H9 (cell line): ENCODE results near the gene LTV1. TPM values are rescaled to one million over a fixed set of nuclear protein-coding genes. Genes with fewer than 3 reads are reported as not detected.

Experiments used
- DNase-seq: peaks from one replicate; pipeline ENCODE4 v3.0.0-alpha.2; 2017
- H2AFZ ChIP-seq: one replicate; pipeline ENCODE4 v1.6.1; 2013; ENCODE audit warnings: mild to moderate bottlenecking, low read length, control low read depth, moderate library complexity
- H2AK5ac ChIP-seq: 2 replicates; pipeline ENCODE4 v1.6.1; 2013; ENCODE audit warnings: low read length, control low read depth, mixed read lengths; ENCODE audit not compliant: insufficient read length
- H2BK120ac ChIP-seq: one replicate; pipeline ENCODE4 v1.6.1; 2013; ENCODE audit warnings: low read depth, mild to moderate bottlenecking, low read length, control low read depth, inconsistent platforms; ENCODE audit not compliant: poor library complexity, severe bottlenecking
- H2BK12ac ChIP-seq: 2 replicates; pipeline ENCODE4 v1.6.1; 2013; ENCODE audit warnings: low read length, control low read depth, mixed read lengths, low read depth; ENCODE audit not compliant: insufficient read length
- H2BK15ac ChIP-seq: 2 replicates; pipeline ENCODE4 v1.6.1; 2013; ENCODE audit warnings: low read depth, low read length, control low read depth
- H2BK20ac ChIP-seq: one replicate; pipeline ENCODE4 v1.6.1; 2013; ENCODE audit warnings: low read depth, mild to moderate bottlenecking, low read length, control low read depth, inconsistent platforms; ENCODE audit not compliant: poor library complexity, severe bottlenecking
- H2BK5ac ChIP-seq: 2 replicates; pipeline ENCODE4 v1.6.1; 2013; ENCODE audit warnings: low read length, control low read depth, mixed read lengths; ENCODE audit not compliant: insufficient read length
- H3K14ac ChIP-seq: 2 replicates; pipeline ENCODE4 v1.6.1; 2013; ENCODE audit warnings: low read length, control low read depth; ENCODE audit not compliant: insufficient read depth
- H3K18ac ChIP-seq: 2 replicates; pipeline ENCODE4 v1.6.1; 2013; ENCODE audit warnings: low read depth, mild to moderate bottlenecking, mixed read lengths, low read length, control low read depth; ENCODE audit not compliant: insufficient read length
- H3K23ac ChIP-seq: 2 replicates; pipeline ENCODE4 v1.6.1; 2013; ENCODE audit warnings: low read length, control low read depth, mixed read lengths, low read depth; ENCODE audit not compliant: insufficient read length
- H3K23me2 ChIP-seq: 2 replicates; pipeline ENCODE4 v1.6.1; 2013; ENCODE audit warnings: low read depth, mild to moderate bottlenecking, mixed read lengths, low read length, control low read depth; ENCODE audit not compliant: insufficient read length, poor library complexity, severe bottlenecking
- H3K27ac ChIP-seq: 2 replicates; pipeline ENCODE4 v1.5.1; 2013; ENCODE audit warnings: low read length, control low read depth, mixed read lengths, low read depth; ENCODE audit not compliant: insufficient read length
- H3K27me3 ChIP-seq: 2 replicates; pipeline ENCODE4 v1.6.1; 2013; ENCODE audit warnings: low read length, control low read depth, inconsistent platforms; ENCODE audit not compliant: insufficient read depth
- H3K4ac ChIP-seq: 2 replicates; pipeline ENCODE4 v1.6.1; 2013; ENCODE audit warnings: low read depth, mild to moderate bottlenecking, control low read depth, inconsistent platforms, low read length, moderate library complexity
- H3K4me1 ChIP-seq: 2 replicates; pipeline ENCODE4 v1.6.1; 2013; ENCODE audit warnings: low read length, control low read depth, inconsistent platforms; ENCODE audit not compliant: insufficient read depth
- H3K4me2 ChIP-seq: 2 replicates; pipeline ENCODE4 v1.6.1; 2013; ENCODE audit warnings: low read length, control low read depth, mixed read lengths; ENCODE audit not compliant: insufficient read length, insufficient read depth
- H3K56ac ChIP-seq: 2 replicates; pipeline ENCODE4 v1.6.1; 2013; ENCODE audit warnings: low read depth, mild to moderate bottlenecking, mixed read lengths, low read length, control low read depth; ENCODE audit not compliant: insufficient read length
- H3K79me1 ChIP-seq: 2 replicates; pipeline ENCODE4 v1.6.1; 2013; ENCODE audit warnings: low read depth, mild to moderate bottlenecking, moderate library complexity, low read length, control low read depth, inconsistent platforms; ENCODE audit not compliant: insufficient read depth, poor library complexity, severe bottlenecking
- H3K79me2 ChIP-seq: 2 replicates; pipeline ENCODE4 v1.6.1; 2013; ENCODE audit warnings: low read length, control low read depth, inconsistent platforms; ENCODE audit not compliant: insufficient read depth
- H3K9ac ChIP-seq: 2 replicates; pipeline ENCODE4 v1.6.1; 2013; ENCODE audit warnings: low read length, control low read depth, mixed read lengths; ENCODE audit not compliant: insufficient read length; ENCODE audit errors: extremely low read depth
- H3K9me3 ChIP-seq: one replicate; pipeline ENCODE4 v1.6.1; 2013; ENCODE audit warnings: low read depth, low read length, inconsistent platforms; ENCODE audit not compliant: control insufficient read depth
- H3T11ph ChIP-seq: one replicate; pipeline ENCODE4 v1.6.1; 2013; ENCODE audit warnings: mild to moderate bottlenecking, low read length, control low read depth, inconsistent platforms
- H4K20me1 ChIP-seq: one replicate; pipeline ENCODE4 v1.6.1; 2013; ENCODE audit not compliant: control insufficient read depth, insufficient read length, insufficient read depth
- H4K5ac ChIP-seq: 2 replicates; pipeline ENCODE4 v1.6.1; 2013; ENCODE audit warnings: low read depth, mild to moderate bottlenecking, mixed read lengths, low read length, control low read depth; ENCODE audit not compliant: insufficient read length
- H4K8ac ChIP-seq: replicated peaks from 2 replicates; pipeline ENCODE4 v1.6.1; 2013; ENCODE audit warnings: low read length, control low read depth, mixed read lengths, low read depth; ENCODE audit not compliant: insufficient read length
- H4K91ac ChIP-seq: 2 replicates; pipeline ENCODE4 v1.6.1; 2013; ENCODE audit warnings: low read depth, mild to moderate bottlenecking, moderate library complexity, mixed read lengths, low read length, control low read depth; ENCODE audit not compliant: insufficient read length
- H3K27ac Mint-ChIP-seq, 3 experiments: 2 replicates in 2 of 3; 3 replicates in 1 of 3; pipeline ENCODE4 v1.8.0; 2020 to 2021; ENCODE audit warnings: mixed read lengths in 3 of 3, mild to moderate bottlenecking in 1 of 3, moderate library complexity in 1 of 3
- H3K27me3 Mint-ChIP-seq: 2 replicates; pipeline ENCODE4 v1.8.0; 2021; ENCODE audit warnings: low read depth, mild to moderate bottlenecking, moderate library complexity, mixed read lengths
- H3K36me3 Mint-ChIP-seq, 3 experiments: 2 replicates in 2 of 3; 3 replicates in 1 of 3; pipeline ENCODE4 v1.8.0; 2020 to 2021; ENCODE audit warnings: low read depth in 3 of 3, mixed read lengths in 3 of 3; ENCODE audit not compliant: insufficient read depth in 1 of 3
- H3K4me1 Mint-ChIP-seq, 2 experiments: 2 replicates each; pipeline ENCODE4 v1.8.0; 2020; ENCODE audit warnings: mixed read lengths in 2 of 2
- H3K4me3 Mint-ChIP-seq, 2 experiments: 2 replicates in 1 of 2; 3 replicates in 1 of 2; pipeline ENCODE4 v1.8.0; 2020 to 2021; ENCODE audit warnings: mild to moderate bottlenecking in 2 of 2, mixed read lengths in 2 of 2, moderate library complexity in 1 of 2
- H3K9me3 Mint-ChIP-seq, 2 experiments: 2 replicates in 1 of 2; 3 replicates in 1 of 2; pipeline ENCODE4 v1.8.0; 2020; ENCODE audit warnings: mild to moderate bottlenecking in 2 of 2, mixed read lengths in 2 of 2, moderate library complexity in 1 of 2
- WGBS: extraction: QIAGEN DNeasy Blood & Tissue Kit; methylation state at CpG from one replicate; pipeline ENCODE4 v1.1.7; 2013; ENCODE audit warnings: missing lambda C conversion rate, low lambda C conversion rate, mixed read lengths; ENCODE audit not compliant: insufficient read length; ENCODE audit errors: extremely low coverage; 5-methylcytosine and 5-hydroxymethylcytosine counted together
- total RNA-seq: library from RNA; stranded (reverse); gene quantifications from 2 replicates; pipeline ENCODE4 v1.2.1, GENCODE V29; 2021
- TF ChIP-seq, protein P1 (sequence below): fragments of 200-600 bp; sonication (generic); conservative IDR thresholded peaks from 3 replicates; pipeline ENCODE4 v1.8.0; 2021; ENCODE audit warnings: antibody characterized with exemption, mild to moderate bottlenecking

Gene LTV1
- total RNA-seq, 1 experiment from 2014 or later: 62.9 TPM

GRCh38 chr6:143894655-143895054 lies 51.5 kb downstream of the LTV1 start:
- no peak overlapping the region for H2BK12ac ChIP-seq
- H2BK15ac ChIP-seq: no peak overlapping the region
- H2AFZ ChIP-seq: no peak overlapping the region
- H3K4ac ChIP-seq: no peak overlapping the region
- H3K27me3 ChIP-seq: no peaks in the 10 kb centered on the region
- H3K9ac ChIP-seq: no peak overlapping the region
- no peaks in the 10 kb centered on the region for H3K79me2 ChIP-seq
- H3K4me2 ChIP-seq: no peak overlapping the region
- H3K9me3 ChIP-seq: no peaks in the 10 kb centered on the region
- no peak overlapping the region for H3K23ac ChIP-seq
- H3K79me1 ChIP-seq: no peaks in the 10 kb centered on the region
- H3K4me1 Mint-ChIP-seq: peaks cover 10 to 13% of the 10 kb centered on the region in 2 experiments
- no peak overlapping the region for H2BK20ac ChIP-seq
- no peak overlapping the region for H2AK5ac ChIP-seq
- TF ChIP-seq, protein P1, sequence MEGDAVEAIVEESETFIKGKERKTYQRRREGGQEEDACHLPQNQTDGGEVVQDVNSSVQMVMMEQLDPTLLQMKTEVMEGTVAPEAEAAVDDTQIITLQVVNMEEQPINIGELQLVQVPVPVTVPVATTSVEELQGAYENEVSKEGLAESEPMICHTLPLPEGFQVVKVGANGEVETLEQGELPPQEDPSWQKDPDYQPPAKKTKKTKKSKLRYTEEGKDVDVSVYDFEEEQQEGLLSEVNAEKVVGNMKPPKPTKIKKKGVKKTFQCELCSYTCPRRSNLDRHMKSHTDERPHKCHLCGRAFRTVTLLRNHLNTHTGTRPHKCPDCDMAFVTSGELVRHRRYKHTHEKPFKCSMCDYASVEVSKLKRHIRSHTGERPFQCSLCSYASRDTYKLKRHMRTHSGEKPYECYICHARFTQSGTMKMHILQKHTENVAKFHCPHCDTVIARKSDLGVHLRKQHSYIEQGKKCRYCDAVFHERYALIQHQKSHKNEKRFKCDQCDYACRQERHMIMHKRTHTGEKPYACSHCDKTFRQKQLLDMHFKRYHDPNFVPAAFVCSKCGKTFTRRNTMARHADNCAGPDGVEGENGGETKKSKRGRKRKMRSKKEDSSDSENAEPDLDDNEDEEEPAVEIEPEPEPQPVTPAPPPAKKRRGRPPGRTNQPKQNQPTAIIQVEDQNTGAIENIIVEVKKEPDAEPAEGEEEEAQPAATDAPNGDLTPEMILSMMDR: no peak
- WGBS: no CpG with 5 or more reads among the region's 1 CpG
- DNase-seq: no peak
- H3K56ac ChIP-seq: no peak overlapping the region
- 0 out of 2 replicates have a peak, but pooled peaks cover 2% of the 10 kb centered on the region for H3K4me1 ChIP-seq
- H3K27ac ChIP-seq: no peak overlapping the region
- no peak overlapping the region for H3T11ph ChIP-seq
- no peak overlapping the region for H3K14ac ChIP-seq
- peaks cover 4% of the 10 kb centered on the region; the same call in 1 of the 2 replicates for H3K27me3 Mint-ChIP-seq
- H3K9me3 Mint-ChIP-seq: no peaks in the 10 kb centered on the region
- no peak overlapping the region for H4K91ac ChIP-seq
- no peak overlapping the region for H2BK120ac ChIP-seq
- H3K36me3 Mint-ChIP-seq: no peaks in the 10 kb centered on the region
- H4K5ac ChIP-seq: no peak overlapping the region
- no peak overlapping the region for H3K18ac ChIP-seq
- no peaks in the 10 kb centered on the region for H3K23me2 ChIP-seq
- H2BK5ac ChIP-seq: no peak overlapping the region
- H3K4me3 Mint-ChIP-seq: no peak overlapping the region
- H4K8ac ChIP-seq: no peak overlapping the region
- no peak overlapping the region for H3K27ac Mint-ChIP-seq
- no peaks in the 10 kb centered on the region for H4K20me1 ChIP-seq
